SK-N-MC (cell line): Measurements from ENCODE around the gene GET4.

Experiments
- EZH2 ChIP-seq: fragments of 200-600 bp; sonication (generic); IDR thresholded peaks from one replicate; pipeline ENCODE4 v1.6.1; 2017; ENCODE audit warnings: antibody characterized with exemption
- POLR2AphosphoS5 ChIP-seq: IDR thresholded peaks from 2 replicates; pipeline ENCODE4 v1.6.1; 2012; ENCODE audit warnings: mild to moderate bottlenecking, low read depth, low read length, borderline replicate concordance

DNA sequence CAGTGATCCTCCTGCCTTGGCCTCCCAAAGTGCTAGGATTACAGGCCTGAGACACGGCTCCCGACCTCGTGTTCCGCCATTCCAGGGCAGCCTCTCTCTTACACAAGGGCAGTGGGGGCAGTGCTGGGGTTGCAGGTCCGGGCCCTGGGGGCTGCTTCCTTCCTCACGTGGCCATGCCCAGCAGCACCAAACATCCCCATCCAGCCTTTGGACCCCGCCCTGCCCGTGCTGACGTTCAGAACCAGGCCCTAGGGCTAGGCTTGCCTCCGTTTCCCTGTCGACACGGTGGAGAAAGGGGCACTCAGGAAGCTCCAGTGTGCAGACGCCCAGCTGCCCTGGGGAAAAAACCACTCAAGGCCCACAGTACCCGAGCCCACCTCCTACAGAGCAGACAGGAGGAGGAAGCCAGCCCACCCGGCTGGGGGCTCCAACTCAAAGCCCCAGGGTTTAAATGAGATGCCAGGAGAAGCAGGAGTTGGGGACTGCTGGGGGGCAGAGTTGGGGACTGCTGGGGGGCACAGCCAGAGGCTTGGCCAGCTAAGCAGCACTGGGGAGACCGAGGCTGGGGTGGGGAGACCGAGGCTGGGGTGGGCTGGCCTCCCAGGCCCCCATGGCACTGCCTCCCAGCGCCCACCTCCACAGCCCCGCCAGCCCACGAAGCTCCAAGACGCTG is 42.2 kb downstream of the GET4 start:
- TF ChIP-seq POLR2AphosphoS5 (no peak), EZH2 (no peak)
